GM10847 (cell line): ENCODE measurements around the gene AFG3L2.

Experiments used
- POLR2A ChIP-seq: IDR thresholded peaks from 2 replicates; pipeline ENCODE4 v1.6.1; 2011; ENCODE audit not compliant: insufficient read length; ENCODE audit errors: extremely low read depth

Gene AFG3L2

DNA sequence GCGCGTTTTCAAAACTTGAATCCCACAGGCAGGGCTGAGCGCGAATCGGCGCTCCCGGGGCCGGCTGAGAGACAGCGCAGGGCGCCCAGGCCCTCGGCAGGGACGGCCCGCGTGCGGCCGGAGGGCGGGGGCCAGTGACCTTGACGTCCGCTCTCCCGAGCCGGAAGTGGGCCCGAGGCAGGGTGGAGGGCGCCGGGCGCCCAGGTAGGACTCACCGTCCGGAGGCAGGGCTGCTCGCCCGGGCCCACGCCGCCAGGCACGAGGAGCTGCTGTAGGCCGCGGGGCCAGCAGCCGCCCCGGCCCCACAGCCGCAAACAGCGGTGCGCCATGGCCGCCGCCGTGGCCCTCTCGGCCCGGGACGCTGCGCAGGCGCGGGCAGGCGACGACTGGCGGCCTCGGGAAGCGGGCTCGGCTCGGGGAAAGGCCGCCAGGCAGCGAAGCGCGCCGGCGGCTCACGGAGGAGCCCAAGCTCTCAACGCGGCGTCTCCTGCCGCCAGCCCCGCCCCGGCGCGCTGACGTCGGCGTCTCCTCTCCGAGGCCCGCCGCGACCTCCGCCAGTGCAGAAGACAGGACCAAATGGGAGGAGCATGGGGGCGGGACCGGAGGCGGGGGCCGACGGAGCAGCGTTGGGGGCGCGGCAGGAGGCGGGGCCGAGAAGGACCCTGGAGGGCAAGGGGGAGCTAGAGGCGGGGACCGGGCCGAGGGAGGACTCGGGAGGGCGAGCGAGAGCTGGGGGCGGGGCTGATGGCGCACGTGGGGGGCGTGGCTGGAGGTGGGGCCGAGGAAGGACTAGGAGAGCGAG is at the start of gene AFG3L2:
AFG3L2 (minus strand) TSS at position 474 of the 802 bp plus-strand sequence; CDS start at position 329, 145 bp downstream.
- TF ChIP-seq POLR2A, result peak; percentile 92

DNA sequence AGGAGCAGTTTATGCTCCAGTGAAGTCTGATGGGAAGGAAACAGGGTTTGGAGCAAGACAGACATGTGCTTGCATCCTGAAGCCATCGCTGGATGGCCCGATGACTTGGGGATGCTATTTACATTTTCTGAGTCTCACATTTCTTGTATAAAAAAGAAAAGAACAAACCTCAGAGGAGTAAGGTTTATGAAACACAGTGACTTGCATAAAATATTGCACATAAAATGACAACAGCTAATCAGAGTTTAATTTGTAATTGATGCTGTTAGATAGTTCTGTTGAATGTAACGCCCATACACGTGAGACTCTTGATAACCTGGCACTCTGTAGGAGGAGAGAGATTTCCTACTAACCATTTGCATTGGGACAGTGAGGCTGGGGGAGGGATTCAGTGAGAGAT is 47.2 kb upstream of the AFG3L2 start:
- TF ChIP-seq POLR2A, result no peak

DNA sequence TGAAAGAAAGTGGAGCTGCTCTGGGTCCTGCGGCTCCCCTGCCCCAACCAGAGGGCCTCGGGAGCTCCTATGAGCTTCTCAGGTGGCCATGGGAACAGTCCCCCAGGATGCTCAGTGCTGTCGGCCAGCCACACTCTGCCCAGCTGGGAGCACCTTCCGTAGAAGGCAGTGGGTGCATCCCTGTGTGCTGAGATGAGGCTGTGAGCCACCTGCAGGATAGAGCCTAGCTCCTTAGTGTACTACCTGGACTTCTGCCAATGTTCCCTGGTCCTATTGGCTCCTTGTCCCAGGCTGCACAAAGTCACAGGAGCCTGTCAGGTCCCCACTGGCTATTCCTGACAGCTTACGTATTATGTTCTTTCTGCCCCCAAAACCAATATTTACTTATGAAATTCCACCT is 46.8 kb upstream of the AFG3L2 start:
- no peak for TF ChIP-seq POLR2A

DNA sequence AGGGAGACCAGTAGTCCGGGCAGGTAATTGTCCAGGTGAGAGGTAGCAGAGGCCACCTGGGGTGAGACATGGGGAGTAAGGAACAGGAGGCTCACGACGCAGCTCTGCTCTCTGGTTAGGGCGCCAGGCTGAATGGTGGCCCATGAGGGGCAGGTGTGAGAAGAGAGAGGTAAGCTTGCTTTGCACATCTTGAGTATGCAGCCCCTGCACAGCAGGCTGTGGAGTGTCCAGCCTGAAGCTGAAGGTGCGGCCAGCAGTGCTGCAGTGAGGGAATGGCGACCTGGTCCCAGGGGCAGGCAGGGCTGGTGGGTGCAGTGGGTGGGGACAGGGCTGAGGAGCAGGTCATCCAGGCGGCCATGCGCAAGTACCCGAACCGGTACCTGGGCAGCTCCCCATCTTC is 46.4 kb upstream of the AFG3L2 start:
- no peak for TF ChIP-seq POLR2A

DNA sequence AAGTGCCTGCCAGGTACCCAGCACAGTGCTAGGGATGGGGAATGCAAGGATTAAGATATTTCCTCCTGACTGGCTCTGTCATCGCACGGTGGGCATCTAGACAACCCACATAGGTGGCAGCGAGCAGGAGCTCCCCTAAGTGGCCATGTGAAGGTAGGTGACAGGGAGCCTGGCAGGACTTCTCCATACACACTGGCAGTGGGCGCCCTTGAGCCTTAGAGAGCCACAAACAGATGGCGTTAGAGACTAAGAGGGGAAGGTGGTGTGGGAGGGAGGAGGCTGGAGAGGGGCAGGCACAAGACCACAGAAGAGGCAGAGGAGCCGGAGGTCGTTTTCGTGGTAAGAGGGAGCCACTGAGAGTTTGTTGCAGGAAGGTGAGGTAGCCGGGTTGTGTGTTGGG is 45.9 kb upstream of the AFG3L2 start:
- TF ChIP-seq POLR2A, result no peak

DNA sequence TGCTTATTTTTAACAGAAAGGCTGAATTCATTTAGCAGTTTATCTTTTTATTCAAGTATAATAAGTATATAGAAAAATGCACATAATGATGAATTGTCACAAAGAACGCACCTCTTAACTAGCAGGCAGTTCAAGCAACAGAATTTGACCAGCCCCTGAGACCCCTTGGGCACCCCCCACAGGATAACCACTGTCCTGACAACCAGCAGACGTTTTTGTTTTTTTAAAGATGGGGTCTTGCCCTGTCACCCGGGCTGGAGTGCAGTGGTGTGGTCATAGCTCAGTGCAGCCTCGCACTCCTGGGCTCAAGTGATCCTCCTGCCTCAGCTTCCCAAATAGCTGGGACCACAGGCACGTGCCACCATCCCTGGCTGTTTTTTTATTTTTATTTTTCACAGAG is 44.7 kb upstream of the AFG3L2 start:
- TF ChIP-seq POLR2A, result no peak

DNA sequence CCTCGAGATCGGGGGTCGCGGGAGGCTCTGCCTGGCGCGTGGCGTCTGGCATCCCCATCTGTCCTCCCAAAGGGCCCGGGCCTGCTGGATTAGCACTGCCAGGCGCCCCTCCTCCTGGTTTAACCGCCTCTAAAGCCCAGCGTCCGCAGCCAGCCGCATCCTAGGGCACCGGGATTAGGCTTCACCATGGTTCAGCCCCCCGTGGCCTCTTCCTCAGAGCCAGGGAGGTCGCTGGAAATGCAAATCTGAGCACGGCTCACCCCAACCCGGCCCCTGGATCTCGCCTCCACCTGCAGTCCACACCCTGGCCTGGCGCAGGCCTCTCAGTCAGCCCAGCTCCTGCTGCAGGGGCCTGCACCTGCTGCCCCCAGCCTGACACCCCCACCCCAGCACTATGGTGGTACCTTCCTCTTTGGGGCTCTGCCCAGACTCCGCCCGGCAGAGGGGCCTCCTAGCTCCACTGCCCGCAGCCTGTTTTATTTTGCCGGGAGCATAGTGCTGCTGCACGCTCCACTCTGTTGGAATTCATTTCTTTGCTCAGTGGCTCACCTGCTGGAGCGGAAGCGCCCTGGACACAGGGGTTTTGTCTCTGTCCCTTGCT is 43.9 kb upstream of the AFG3L2 start:
- no peak for TF ChIP-seq POLR2A

DNA sequence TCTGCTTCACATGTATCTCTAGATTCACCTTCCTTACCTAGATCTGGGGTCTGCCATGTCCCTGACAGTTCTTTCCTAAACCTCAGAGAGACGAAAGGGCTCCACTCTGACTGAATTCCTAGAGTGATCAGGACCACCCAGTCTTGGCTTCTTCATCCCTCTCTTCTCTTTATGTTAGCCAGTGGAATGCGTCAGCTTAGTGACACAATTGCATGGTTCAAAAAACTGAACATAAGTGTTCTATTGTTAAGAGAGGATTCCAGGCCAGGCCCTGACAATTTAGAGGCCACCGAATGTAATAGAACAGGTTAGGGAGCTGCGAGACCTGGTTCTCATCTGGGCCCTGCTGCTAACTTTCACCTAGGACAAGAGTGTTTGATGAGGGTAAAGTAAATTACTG is 40.7 kb upstream of the AFG3L2 start:
- TF ChIP-seq POLR2A, result no peak

DNA sequence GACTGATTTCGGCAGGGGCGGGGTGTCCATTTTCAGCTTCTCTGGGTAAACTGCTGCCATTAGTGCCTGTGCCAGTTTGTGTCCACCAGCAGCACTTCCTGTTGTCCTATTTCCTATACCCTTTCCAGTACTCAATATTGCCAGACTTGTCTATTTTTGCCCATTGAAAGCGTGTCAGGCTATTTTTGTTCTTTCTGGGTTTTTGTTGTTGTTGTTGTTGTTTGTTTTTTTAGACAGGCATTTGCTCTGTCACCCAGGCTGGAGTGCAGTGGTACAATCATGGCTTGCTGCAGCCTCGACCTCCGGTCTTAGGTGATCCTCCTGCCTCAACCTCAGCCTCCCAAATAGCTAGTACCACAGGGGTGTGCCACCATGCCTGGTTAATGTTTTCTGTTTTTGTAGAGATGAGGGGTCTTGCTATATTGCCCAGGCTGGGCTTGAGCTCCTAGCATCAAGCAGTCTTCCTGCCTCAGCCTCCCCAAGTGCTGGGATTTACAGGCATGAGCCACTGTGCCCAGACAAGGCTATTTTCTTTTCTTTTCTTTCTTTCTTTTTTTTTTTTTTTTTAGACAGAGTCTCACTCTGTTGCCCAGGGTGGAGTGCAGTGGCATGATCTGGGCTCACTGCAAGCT is 39.2 kb upstream of the AFG3L2 start:
- TF ChIP-seq POLR2A, result no peak

DNA sequence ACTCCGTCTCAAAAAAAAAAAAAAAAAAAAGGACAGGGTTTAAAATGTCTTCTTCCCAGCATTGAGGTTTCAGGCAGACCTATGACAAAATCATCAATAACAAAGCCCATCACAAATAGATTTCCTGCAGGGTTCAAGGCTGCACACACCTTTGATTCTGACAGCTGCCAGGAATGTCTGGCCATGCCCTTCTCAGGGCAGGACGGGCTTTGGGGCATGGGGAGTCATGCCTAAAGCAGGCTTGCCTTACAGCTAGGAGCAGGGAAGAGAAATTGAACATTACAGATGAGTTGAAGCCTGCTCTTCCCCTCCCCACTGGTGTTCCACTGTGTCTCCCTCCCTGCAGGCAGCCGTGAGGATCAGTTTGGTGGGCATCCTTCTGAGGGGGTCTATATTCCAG is 34.4 kb upstream of the AFG3L2 start:
- no peak for TF ChIP-seq POLR2A

DNA sequence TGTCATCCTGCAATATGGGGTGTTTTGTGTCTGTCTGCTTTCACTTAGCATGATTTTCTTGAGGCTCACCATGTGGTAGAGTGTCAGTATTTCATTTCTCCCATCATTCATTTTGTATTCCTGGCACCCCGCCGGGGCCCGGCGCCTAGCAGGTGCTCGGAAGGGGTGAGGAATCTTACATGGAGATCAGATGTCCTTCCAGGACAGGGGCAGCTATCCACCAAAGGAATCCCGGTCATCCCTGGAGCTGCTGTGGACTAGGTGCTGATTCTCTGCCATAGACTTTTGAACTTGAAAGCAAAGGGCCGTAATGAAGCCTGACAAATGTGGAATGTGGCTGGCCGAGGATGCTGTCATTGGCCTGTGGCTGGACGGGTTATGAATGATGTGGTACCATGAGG is 33.1 kb upstream of the AFG3L2 start:
- TF ChIP-seq POLR2A, result no peak

DNA sequence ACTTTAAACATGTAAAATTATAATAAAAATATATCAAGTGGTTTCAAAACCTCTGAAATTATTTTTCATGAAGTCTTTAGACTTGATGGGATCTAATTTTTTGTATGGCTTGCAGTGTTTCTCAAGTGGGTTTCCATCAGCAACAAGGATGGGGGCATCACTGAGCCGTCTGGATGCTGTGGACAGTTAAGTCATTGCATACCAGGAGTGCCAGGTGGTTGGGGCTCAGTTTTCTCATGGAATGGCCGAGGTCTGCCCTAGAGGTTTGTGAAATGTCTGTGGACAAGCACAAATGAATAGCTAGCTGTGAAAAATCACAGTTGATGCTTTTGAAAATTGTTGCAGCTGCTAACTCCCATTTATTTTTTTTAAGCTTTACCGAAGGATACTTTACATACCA is 32.4 kb upstream of the AFG3L2 start:
- TF ChIP-seq POLR2A, result no peak

DNA sequence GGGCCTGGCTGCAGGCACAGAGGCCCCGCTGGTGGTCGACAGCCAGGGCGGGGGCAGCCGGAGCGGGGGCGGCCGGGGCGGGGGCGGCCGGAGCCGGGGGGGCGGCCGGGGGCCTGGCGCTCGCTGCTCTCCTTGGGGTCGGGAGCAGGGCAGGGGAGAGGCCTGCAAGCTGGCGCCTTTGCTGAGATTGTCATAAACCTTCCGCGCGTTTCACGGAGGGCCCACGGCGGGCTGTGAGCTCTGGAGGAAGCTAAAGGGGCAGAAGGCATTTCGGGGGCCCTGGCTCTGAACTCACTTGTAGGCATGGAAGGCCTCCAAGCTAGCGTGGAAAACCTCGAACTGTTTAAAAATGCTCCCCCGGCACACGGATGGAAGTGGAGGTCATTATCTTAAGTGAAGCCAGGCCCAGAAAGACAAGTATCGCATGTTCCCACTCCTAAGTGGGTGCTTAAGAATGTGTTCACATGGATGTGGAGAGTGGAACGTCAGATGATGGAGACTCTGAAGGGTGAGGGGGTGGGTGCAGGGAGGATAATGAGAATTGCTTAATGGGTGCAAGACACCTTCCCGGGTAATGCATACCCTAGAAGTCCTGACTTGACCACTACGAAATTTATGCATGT is 31.3 kb upstream of the AFG3L2 start:
- no peak for TF ChIP-seq POLR2A

DNA sequence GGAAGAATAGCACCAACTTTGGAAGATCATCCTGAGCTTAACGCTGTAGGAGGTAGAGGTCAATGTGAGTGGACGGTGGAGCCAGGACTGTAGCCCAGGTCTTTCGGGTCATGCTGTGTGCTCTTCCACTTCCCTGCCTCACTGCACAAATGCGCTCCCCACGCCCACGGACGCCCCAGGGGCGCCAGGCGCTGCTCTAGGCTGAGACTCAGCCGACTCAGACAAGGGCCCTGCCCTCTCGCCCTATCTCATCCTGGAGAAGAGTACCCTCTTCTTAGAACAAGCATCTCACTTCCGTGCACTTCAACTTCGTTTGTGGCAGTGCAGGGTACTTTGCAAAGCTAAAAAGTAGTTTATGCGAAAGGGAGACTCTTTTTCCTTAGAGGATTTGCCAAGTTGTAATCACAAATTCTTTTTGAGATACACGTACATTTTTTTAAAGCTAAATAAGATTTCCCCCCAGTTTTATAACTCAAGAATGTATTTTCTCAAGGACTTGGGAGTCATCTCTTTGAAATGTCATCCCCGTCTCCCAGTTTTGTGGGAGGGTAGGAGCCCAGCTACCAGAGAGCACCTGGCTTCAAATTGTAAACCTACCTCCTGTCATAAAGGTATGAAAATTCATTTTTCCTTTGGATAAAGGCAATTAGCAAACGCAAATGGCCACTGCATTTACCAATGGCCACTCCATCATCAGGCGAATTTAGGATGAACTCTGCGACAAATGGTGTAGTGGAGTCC is 29.5 kb upstream of the AFG3L2 start:
- no peak for TF ChIP-seq POLR2A

DNA sequence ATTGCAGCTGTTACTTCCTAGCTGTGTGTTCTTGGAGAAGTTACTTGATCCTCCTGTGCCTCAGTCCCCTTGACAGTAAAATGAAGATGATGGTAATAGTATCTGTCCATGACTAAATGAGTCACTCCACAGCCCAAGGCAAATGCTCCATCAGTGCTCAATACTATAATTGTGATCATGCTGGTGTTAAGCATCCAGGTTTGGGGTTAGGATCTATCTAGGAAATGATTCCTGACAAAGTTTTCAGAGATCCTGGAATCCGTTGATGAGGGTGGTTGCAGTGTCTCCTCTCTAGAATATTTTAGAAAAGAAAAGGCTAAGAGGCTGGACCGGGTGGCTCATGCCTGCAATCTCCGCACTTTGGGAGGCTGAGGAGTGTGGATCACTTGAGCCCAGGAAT is 28.0 kb upstream of the AFG3L2 start:
- TF ChIP-seq POLR2A, result no peak

DNA sequence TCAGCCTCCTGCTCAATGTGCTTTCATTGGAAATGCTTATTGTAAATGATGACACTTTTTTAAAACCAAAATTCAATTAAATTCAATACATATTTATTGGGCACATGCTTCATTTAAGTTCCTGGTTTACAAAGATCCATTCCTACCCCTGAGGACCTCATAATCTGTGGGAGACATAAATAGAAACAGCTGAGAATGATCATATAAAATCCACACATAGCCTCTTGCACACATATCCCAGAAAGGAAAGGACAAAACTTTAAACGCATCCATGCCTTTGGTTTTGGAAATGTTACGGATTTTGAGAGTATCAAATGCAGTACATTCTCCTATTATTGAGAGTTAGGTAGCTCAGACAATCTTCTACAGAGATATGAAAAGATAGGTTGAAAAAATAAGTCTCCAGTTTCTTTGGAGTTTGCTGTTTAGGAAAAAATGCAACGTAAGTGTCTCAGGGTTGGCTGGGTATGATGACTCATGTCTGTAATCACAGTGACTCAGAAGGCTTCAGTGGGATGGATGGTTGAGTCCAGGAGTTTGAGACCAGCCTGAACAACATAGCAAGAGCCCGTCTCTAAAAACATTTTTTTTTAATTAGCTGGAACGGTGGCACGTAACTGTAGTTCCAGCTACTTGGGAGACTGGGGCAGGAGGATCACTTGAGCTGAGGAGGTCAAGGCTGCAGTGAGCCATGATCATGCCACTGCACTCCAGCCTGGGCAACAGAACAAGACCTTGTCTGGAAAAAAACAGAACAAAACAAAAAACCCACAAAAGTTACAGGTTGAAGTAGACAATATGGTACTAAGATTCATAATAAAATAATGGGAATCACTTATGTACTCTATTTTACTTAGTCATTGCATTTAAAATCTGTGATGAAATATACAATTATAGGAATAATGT is 26.8 kb upstream of the AFG3L2 start:
- TF ChIP-seq POLR2A, result no peak
